Nephron (organoid): ENCODE measurements around the gene ELAVL2.

ENCODE experiments used
- H3K27ac Mint-ChIP-seq, 3 experiments: 2 replicates each; pipeline ENCODE4 v1.8.0; 2020; ENCODE audit warnings: mixed read lengths in 3 of 3, mild to moderate bottlenecking in 2 of 3, moderate library complexity in 1 of 3
- H3K27me3 Mint-ChIP-seq: 2 replicates; pipeline ENCODE4 v1.8.0; 2021; ENCODE audit warnings: low read depth, mild to moderate bottlenecking, moderate library complexity, mixed read lengths
- H3K36me3 Mint-ChIP-seq: 2 replicates; pipeline ENCODE4 v1.8.0; 2020; ENCODE audit warnings: low read depth, mixed read lengths
- H3K4me1 Mint-ChIP-seq: 2 replicates; pipeline ENCODE4 v1.8.0; 2020; ENCODE audit warnings: mixed read lengths
- H3K4me3 Mint-ChIP-seq, 3 experiments: 2 replicates each; pipeline ENCODE4 v1.8.0; 2020; ENCODE audit warnings: mild to moderate bottlenecking in 3 of 3, mixed read lengths in 3 of 3, moderate library complexity in 2 of 3
- H3K9me3 Mint-ChIP-seq: 2 replicates; pipeline ENCODE4 v1.8.0; 2020; ENCODE audit warnings: mixed read lengths
- CTCF ChIP-seq, 3 experiments: fragments of 200-600 bp; sonication (generic); IDR thresholded peaks; one replicate each; pipeline ENCODE4 v1.5.0; 2021; ENCODE audit warnings: antibody characterized with exemption in 3 of 3; ENCODE audit not compliant: unreplicated experiment in 3 of 3

ELAVL2 gene

DNA sequence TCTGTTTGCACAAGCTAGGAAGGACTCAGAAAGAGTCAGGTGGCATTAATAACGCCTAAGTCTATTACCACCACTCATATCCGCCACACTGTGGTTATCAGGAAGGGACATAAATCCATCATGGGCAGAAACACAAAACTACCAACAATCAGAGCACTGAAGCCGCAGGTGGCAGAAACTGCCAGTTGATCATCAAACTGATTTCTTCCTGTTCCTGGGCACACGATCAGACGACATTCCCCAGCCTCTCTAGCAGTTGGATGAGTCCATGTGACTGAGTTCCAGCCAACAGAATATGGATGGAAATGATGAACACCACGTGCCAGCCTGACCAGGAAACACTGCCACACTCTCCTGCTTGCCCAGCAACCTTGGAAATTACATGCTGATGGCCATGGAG, 181.7 kb downstream of the ELAVL2 start:
- H3K27ac Mint-ChIP-seq: no peak overlapping the region
- peaks cover 5% of the 10 kb centered on the region for H3K36me3 Mint-ChIP-seq
- no peaks in the 10 kb centered on the region for H3K9me3 Mint-ChIP-seq
- no peak overlapping the region for H3K4me3 Mint-ChIP-seq
- no peaks in the 10 kb centered on the region for H3K4me1 Mint-ChIP-seq
- no peak for TF ChIP-seq CTCF (IDR thresholded peaks at IDR 0.05; ENCODE audit: unreplicated experiment in 3 of 3)
- no peaks in the 10 kb centered on the region for H3K27me3 Mint-ChIP-seq

- no peak overlapping the region for H3K27ac Mint-ChIP-seq
- no peaks in the 10 kb centered on the region for H3K4me1 Mint-ChIP-seq
- no peaks in the 10 kb centered on the region for H3K27me3 Mint-ChIP-seq
- H3K4me3 Mint-ChIP-seq: no peak overlapping the region
- peaks cover 4% of the 10 kb centered on the region for H3K36me3 Mint-ChIP-seq
- H3K9me3 Mint-ChIP-seq: no peaks in the 10 kb centered on the region
- no peak for TF ChIP-seq CTCF (IDR thresholded peaks at IDR 0.05; ENCODE audit: unreplicated experiment in 3 of 3)
These were observed 182.3 kb downstream of the ELAVL2 start for GRCh38 chr9:23643656-23644258.
